Measurements from ENCODE around the gene HNRNPM.

DNA sequence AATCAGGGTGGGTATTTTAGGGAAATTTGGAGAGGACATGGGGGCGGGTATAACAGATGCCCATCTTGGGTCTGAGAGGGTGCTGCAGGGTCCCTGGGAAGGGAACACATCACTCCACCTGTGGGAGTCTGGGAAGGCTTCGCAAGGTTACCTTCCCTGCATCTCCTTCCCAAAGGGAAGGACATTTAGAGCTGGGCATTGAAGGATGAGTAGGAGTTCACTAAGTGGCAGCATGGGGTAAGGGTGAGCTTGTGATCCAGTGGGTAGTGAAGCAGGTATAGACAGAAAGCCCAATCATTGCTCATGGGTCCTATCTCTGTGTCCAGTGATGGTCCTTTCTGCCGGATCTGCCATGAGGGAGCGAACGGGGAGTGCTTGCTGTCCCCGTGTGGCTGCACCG, 18.5 kb upstream of the HNRNPM start:
- no peak for TF ChIP-seq POLR2A (IDR thresholded peaks at IDR 0.05; ENCODE audit: low read length)
- no peak for TF ChIP-seq GATA1 (IDR thresholded peaks at IDR 0.05; ENCODE audit: low read depth, low read length)

Measured in erythroblast (primary cell).